SK-N-SH treated with all-trans-retinoic acid at 6 μM for 48 hours (cell line): ENCODE data around the gene KBTBD12.

Source experiments
- ATAC-seq: fragments of 200-7000 bp; cut with Tn5 transposase; 3 replicates; pipeline ENCODE4 v1.9.1; 2020; ENCODE audit warnings: mild to moderate bottlenecking, moderate library complexity
- ARNTL ChIP-seq: fragments of 450-650 bp; formaldehyde crosslinking; IDR thresholded peaks from 2 replicates; pipeline ENCODE4 v1.5.0; 2020; ENCODE audit warnings: low read depth, mild to moderate bottlenecking, moderate library complexity, borderline replicate concordance
- BACH2 ChIP-seq: fragments of 250-450 bp; sonication (Bioruptor Pico); IDR thresholded peaks from 2 replicates; pipeline ENCODE4 v1.9.0; 2021; ENCODE audit warnings: mild to moderate bottlenecking, borderline replicate concordance
- CREB5 ChIP-seq: fragments of 250-450 bp; sonication (Bioruptor Pico); IDR thresholded peaks from 2 replicates; pipeline ENCODE4 v1.5.1; 2020; ENCODE audit warnings: low read depth, mild to moderate bottlenecking, moderate library complexity
- CSDC2 ChIP-seq: fragments of 250-450 bp; sonication (Bioruptor Pico); IDR thresholded peaks from 2 replicates; pipeline ENCODE4 v1.5.0; 2020; ENCODE audit warnings: mild to moderate bottlenecking, moderate library complexity
- ESRRG ChIP-seq: fragments of 250-450 bp; sonication (Bioruptor Pico); IDR thresholded peaks from 2 replicates; pipeline ENCODE4 v1.6.1; 2021; ENCODE audit warnings: mild to moderate bottlenecking
- GLIS3 ChIP-seq: fragments of 250-450 bp; sonication (Bioruptor Pico); IDR thresholded peaks from 2 replicates; pipeline ENCODE4 v1.5.0; 2020; ENCODE audit warnings: mild to moderate bottlenecking, moderate library complexity
- ISL1 ChIP-seq: fragments of 250-450 bp; sonication (Bioruptor Pico); IDR thresholded peaks from 2 replicates; pipeline ENCODE4 v2.1.2; 2022; ENCODE audit warnings: mild to moderate bottlenecking, moderate library complexity
- OSR1 ChIP-seq: fragments of 250-450 bp; sonication (Bioruptor Pico); IDR thresholded peaks from 2 replicates; pipeline ENCODE4 v1.8.0; 2022; ENCODE audit warnings: moderate library complexity, mild to moderate bottlenecking, inconsistent platforms
- POU6F1 ChIP-seq: fragments of 250-450 bp; sonication (Bioruptor Pico); IDR thresholded peaks from 2 replicates; pipeline ENCODE4 v1.8.0; 2021; ENCODE audit warnings: low read depth, mild to moderate bottlenecking, moderate library complexity, borderline replicate concordance
- PPARA ChIP-seq: fragments of 250-450 bp; sonication (Bioruptor Pico); IDR thresholded peaks from 2 replicates; pipeline ENCODE4 v1.5.0; 2020; ENCODE audit warnings: mild to moderate bottlenecking, borderline replicate concordance
- RARB ChIP-seq: fragments of 250-450 bp; sonication (Bioruptor Pico); IDR thresholded peaks from 2 replicates; pipeline ENCODE4 v1.8.0; 2021; ENCODE audit warnings: mild to moderate bottlenecking, moderate library complexity
- SNAI2 ChIP-seq: fragments of 250-450 bp; sonication (Bioruptor Pico); IDR thresholded peaks from 2 replicates; pipeline ENCODE4 v1.5.0; 2020; ENCODE audit warnings: mild to moderate bottlenecking, moderate library complexity
- TCF4 ChIP-seq: fragments of 250-450 bp; sonication (Bioruptor Pico); IDR thresholded peaks from 2 replicates; pipeline ENCODE4 v1.8.0; 2021; ENCODE audit warnings: mild to moderate bottlenecking, moderate library complexity, borderline replicate concordance
- TSHZ2 ChIP-seq: fragments of 250-450 bp; sonication (Bioruptor Pico); IDR thresholded peaks from 2 replicates; pipeline ENCODE4 v1.5.0; 2020; ENCODE audit warnings: mild to moderate bottlenecking, moderate library complexity
- ZC3H10 ChIP-seq: fragments of 250-450 bp; sonication (Bioruptor Pico); IDR thresholded peaks from 2 replicates; pipeline ENCODE4 v1.5.1; 2021; ENCODE audit warnings: mild to moderate bottlenecking, moderate library complexity
- ZFP3 ChIP-seq: fragments of 250-450 bp; sonication (Bioruptor Pico); IDR thresholded peaks from 2 replicates; pipeline ENCODE4 v1.5.0; 2020; ENCODE audit warnings: mild to moderate bottlenecking, moderate library complexity
- ZFP30 ChIP-seq: fragments of 450-650 bp; formaldehyde crosslinking; IDR thresholded peaks from 2 replicates; pipeline ENCODE4 v1.5.0; 2022; ENCODE audit warnings: mild to moderate bottlenecking, moderate library complexity
- ZNF565 ChIP-seq: fragments of 450-650 bp; formaldehyde crosslinking; conservative IDR thresholded peaks from 2 replicates; pipeline ENCODE4 v1.5.0; 2020; ENCODE audit warnings: low read depth, mild to moderate bottlenecking, moderate library complexity
- ZNF70 ChIP-seq: fragments of 450-650 bp; formaldehyde crosslinking; IDR thresholded peaks from 2 replicates; pipeline ENCODE4 v1.5.0; 2020; ENCODE audit warnings: mild to moderate bottlenecking, moderate library complexity
- ZNF8 ChIP-seq: fragments of 450-650 bp; formaldehyde crosslinking; IDR thresholded peaks from 2 replicates; pipeline ENCODE4 v1.5.0; 2020; ENCODE audit warnings: mild to moderate bottlenecking, moderate library complexity
- TF ChIP-seq, protein P1 (sequence below): fragments of 250-450 bp; sonication (Bioruptor Pico); IDR thresholded peaks from 2 replicates; pipeline ENCODE4 v1.8.0; 2020; ENCODE audit warnings: mild to moderate bottlenecking, moderate library complexity, borderline replicate concordance

The KBTBD12 gene

DNA sequence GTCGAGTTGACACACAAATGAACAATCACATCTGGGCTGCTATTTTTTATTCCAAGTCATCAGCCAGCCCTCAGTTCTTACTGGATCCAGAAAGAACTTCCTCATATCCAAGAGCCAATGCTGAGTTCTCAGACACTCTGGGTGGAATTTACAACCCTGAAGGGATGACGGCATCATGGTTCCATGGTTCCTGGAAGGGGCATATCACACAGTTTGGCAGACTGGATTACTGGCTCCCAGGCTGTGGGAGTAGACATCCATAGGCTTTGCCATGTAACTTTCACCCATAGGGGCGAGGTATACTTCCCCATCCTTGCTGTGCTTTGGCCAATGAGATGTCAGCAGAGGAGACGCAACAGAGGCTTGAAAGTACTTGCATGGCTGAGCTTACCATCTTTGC is 26.9 kb upstream of the KBTBD12 start:
- TF ChIP-seq PPARA (no peak), SNAI2 (CRISPR knock-in tag) (no peak), CSDC2 (no peak), TCF4 (no peak), ZNF8 (CRISPR knock-in tag) (no peak), TSHZ2 (CRISPR knock-in tag) (no peak), ZFP3 (CRISPR knock-in tag) (no peak), POU6F1 (CRISPR knock-in tag) (no peak), ZFP30 (no peak), CREB5 (CRISPR knock-in tag) (no peak)
- TF ChIP-seq, all 23 proteins: peak for 0
- no peak for ATAC-seq

DNA sequence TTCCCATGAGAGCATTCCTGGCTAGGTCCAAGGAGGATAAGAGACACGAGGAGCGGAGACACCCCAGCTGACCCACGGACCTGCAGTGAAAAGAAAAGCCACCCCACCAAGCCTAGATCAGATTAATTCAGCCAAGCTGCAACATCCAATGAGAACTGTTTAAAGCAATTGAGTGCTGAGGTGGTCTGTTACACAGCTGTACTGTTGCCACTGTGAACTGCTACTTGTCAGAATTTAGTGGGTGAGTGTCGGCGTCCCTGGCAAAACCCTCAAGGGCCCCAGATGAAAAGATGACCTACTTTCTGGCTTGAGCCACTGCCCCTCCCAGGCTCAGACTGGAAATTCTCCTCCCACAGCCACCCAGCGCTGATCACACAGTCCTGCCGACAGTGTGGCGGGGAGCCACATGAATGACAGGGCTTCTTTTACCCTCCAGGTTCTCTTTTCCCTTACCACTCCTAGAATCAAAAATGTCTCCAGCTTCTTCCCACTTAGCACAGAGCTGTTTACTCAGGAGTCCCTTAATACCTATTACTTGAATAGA is 26.4 kb upstream of the KBTBD12 start:
- no peak for ATAC-seq
- TF ChIP-seq SNAI2 (CRISPR knock-in tag) (no peak), ISL1 (CRISPR knock-in tag) (no peak), RARB (CRISPR knock-in tag) (no peak), ESRRG (CRISPR knock-in tag) (no peak)
- TF ChIP-seq, protein P1, sequence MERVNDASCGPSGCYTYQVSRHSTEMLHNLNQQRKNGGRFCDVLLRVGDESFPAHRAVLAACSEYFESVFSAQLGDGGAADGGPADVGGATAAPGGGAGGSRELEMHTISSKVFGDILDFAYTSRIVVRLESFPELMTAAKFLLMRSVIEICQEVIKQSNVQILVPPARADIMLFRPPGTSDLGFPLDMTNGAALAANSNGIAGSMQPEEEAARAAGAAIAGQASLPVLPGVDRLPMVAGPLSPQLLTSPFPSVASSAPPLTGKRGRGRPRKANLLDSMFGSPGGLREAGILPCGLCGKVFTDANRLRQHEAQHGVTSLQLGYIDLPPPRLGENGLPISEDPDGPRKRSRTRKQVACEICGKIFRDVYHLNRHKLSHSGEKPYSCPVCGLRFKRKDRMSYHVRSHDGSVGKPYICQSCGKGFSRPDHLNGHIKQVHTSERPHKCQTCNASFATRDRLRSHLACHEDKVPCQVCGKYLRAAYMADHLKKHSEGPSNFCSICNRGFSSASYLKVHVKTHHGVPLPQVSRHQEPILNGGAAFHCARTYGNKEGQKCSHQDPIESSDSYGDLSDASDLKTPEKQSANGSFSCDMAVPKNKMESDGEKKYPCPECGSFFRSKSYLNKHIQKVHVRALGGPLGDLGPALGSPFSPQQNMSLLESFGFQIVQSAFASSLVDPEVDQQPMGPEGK (CRISPR knock-in tag) = no peak

DNA sequence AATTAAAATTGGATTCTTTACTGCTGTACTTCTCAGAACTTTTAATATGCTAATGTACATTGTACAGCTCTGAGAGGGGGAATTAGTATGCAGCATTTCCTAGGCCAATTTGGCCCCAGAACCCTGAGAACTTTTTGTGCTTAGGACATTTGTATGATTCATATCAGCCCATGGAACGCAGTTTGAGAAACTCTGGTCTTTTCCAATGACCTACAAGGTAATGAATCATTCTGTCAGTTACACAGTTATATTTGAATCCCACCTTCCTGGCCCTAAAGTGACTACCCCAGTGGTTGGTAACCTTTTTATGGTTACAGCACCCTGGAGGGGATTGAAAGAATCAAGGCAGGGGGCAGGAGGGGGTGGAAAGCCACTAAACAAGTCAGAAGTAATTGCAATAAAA is 25.6 kb upstream of the KBTBD12 start:
- TF ChIP-seq TCF4 (no peak), ZNF70 (no peak), BACH2 (no peak), SNAI2 (CRISPR knock-in tag) (no peak), GLIS3 (CRISPR knock-in tag) (no peak), RARB (CRISPR knock-in tag) (no peak), ARNTL (no peak), POU6F1 (CRISPR knock-in tag) (no peak), TSHZ2 (CRISPR knock-in tag) (no peak), ZNF565 (no peak), ESRRG (CRISPR knock-in tag) (no peak), PPARA (no peak), CREB5 (CRISPR knock-in tag) (no peak), OSR1 (CRISPR knock-in tag) (no peak), ZFP30 (no peak), ZC3H10 (CRISPR knock-in tag) (no peak), CSDC2 (no peak), ZNF8 (CRISPR knock-in tag) (no peak)
- TF ChIP-seq, protein P1 (CRISPR knock-in tag) = no peak
- ATAC-seq = no peak
